ENCODE results near the gene MORN1. TPM values are rescaled to one million over a fixed set of nuclear protein-coding genes. Genes with fewer than 3 reads are reported as not detected.

Gene MORN1
- total and polyA plus RNA-seq, 9 of the 15 experiments (the other 6 are each of a cell fraction or from before 2014, with no cell fraction given) = 0.24 to 9.3 (median 4.2) TPM

- H3K4me3 ChIP-seq = no peak overlapping the region
- FAIRE-seq (no peak), ATAC-seq (no peak), DNase-seq (ENCODE audit: extremely low read depth in 1 of 4, low spot score in 3 of 4) (peak in 2 of 4 experiments; percentile 40 to 41)
- no peaks in the 10 kb centered on the region for H3K36me3 ChIP-seq (ENCODE audit: control insufficient read depth, insufficient read depth, low read length)
- no peak overlapping the region for H3K4me2 ChIP-seq (ENCODE audit: insufficient read depth, low read length)
- H3K9me1 ChIP-seq (ENCODE audit: control insufficient read depth, insufficient read depth, low read length) = no peaks in the 10 kb centered on the region
- peaks cover 5 to 87% of the 10 kb centered on the region in 2 experiments; a peak in 4 of 5 replicates for H3K4me1 ChIP-seq (replicated peaks in 1 of 2; ENCODE audit: control insufficient read depth in 2 of 2, insufficient read depth in 2 of 2, low read length in 2 of 2)
- POLR2A ChIA-PET = interaction anchor here (0.9 to 1.9 kb wide), 3 partner anchors 62 to 125 kb away, joined by 3 to 4 read pairs (median 3); no protein-coding TSS in a partner anchor
- no peak overlapping the region for H2AFZ ChIP-seq (ENCODE audit: low read depth, low read length)
- 0 out of 4 replicates have a peak overlapping the region, but pooled peaks of 1 of the 2 experiments have one; percentile 10 for H3K9ac ChIP-seq (ENCODE audit: insufficient read depth in 1 of 2, low read depth in 2 of 2, low read length in 2 of 2)
- H3K9me3 ChIP-seq (replicated peaks; ENCODE audit: control insufficient read depth, insufficient read depth, low read depth, low read length) = no peaks in the 10 kb centered on the region
- peaks cover 41 to 51% of the 10 kb centered on the region in 2 experiments for H3K27me3 ChIP-seq (ENCODE audit: control insufficient read depth in 2 of 2, insufficient read depth in 2 of 2, low read length in 2 of 2)
- H3K27ac ChIP-seq (ENCODE audit: extremely low read depth, low read depth, low read length) = no peak overlapping the region
- 25% methylated on average over 31 of the region's 32 CpGs for WGBS (ENCODE audit: insufficient coverage, low coverage, missing lambda C conversion rate)
- CTCF ChIA-PET (ENCODE audit: low intra/inter-chr PET ratio) = no interaction called here
- 0 out of 2 replicates have a peak, but pooled peaks cover 3% of the 10 kb centered on the region for H4K20me1 ChIP-seq (replicated peaks; ENCODE audit: control insufficient read depth, insufficient read depth, low read length)
- no peak for TF ChIP-seq SMARCA5 (IDR thresholded peaks at IDR 0.05)
- 0 out of 2 replicates have a peak, but pooled peaks have one; percentile 25 for TF ChIP-seq MAX (CRISPR knock-in tag; IDR thresholded peaks at IDR 0.05)
- TF ChIP-seq USF1 (CRISPR knock-in tag; IDR thresholded peaks at IDR 0.05) = peak; percentile 50
- TF ChIP-seq USF2 (CRISPR knock-in tag; IDR thresholded peaks at IDR 0.05) = 0 out of 2 replicates have a peak, but pooled peaks have one; percentile 25
- no peak for TF ChIP-seq SUPT5H (IDR thresholded peaks at IDR 0.05)
- in situ Hi-C loops (cut with MboI) (no loop called here), intact Hi-C loops (cut with micrococcal nuclease) (loop anchor here (5.0 to 10.0 kb wide), 2 partner anchors 57 to 120 kb away; no protein-coding TSS in a partner anchor)
- H3K79me2 ChIP-seq (ENCODE audit: control insufficient read depth, insufficient read depth, low read length) = no peaks in the 10 kb centered on the region
- BruUV-seq (replicated peaks) = no TSS peak
Measured at GRCh38 chr1:2317230-2318065, 73.9 kb downstream of the MORN1 start.

All from K562 (cell line).